Stimulated activated CD8-positive, alpha-beta memory T cell treated with anti-CD3 and anti-CD28 coated beads, Interleukin-12 subunit alpha, Interleukin-12 subunit beta, amount 100 ng/mL, for 4 hours (primary cell): Measurements from ENCODE around the gene ERICH6.

Experiments
- DNase-seq: peaks from one replicate; pipeline ENCODE4 v3.0.0-alpha.2; 2020; ENCODE audit warnings: low read depth

Gene ERICH6

DNA sequence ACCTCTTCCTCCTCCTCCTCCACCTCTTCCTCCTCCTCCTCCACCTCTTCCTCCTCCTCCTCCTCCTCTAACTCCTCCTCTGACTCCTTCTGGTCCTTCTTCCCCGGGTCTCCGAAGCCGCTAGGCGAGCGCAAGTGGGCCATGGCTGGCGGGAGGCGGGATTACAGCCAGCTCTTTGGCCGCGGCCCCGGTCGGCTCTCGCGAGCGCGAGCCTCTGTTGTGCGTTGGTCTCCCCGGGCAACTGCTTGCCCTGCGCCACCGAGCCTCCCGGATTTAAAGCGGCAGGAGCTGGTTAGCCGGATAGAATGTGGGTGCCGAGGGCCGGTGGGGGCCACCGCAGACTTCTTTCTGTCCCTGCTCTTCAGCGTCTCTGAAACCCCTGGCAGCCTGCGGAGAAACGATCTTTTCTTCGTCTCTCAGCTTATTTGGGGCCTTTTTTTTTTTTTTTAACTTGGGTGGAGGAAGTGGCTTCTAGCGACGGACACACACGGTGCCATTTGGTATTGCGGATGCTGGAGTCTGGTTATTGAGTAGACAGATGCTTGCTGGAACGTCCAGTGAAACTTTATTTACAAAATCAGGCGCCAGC lies at the start of gene ERICH6:
TSS of gene ERICH6 (minus strand) at position 165 of the 589 bp plus-strand sequence. CDS start at position 143, 22 bp downstream.
- peak; percentile 61 for DNase-seq

DNA sequence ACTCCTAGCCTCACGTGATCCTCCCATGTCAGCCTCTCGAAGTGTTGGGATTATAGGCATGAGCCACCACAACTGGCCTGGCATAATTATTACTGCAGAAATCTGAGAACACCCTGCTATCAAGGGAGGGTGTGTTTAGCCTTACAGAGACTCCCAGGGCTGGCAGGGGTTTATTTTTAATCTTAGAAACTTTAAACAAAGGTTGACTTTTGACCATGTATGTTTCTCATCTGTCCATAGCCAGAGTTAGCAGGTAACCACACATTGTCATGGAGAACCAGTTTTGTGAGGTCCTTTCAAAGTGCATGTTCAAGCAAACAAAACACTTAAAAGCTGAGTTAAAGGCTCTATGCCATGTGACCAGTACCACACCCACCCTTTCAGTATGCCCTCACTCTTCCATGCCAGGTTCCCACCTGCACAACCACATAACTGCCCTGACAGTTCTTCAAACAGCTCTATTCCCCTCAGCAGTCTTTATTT lies 48.1 kb upstream of the ERICH6 start:
- DNase-seq: no peak

DNA sequence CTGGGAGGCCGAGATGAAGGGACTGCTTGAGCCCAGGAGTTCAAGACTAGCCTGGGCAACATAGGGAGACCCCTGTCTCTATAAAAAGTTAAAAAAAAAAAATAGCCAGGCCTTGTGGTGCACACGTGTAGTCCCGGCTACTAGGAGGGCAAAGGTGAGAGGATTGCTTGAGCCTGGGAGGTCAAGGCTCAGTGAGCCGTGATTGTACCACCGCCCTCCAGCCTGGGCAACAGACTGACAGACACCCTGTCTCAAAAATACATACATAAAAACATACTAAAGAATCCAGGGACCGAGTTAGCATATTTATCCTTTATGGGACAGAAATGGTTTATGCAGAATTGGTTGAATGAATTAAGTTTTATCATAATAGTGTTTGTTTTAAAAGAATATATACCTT lies 45.5 kb upstream of the ERICH6 start:
- DNase-seq: no peak

DNA sequence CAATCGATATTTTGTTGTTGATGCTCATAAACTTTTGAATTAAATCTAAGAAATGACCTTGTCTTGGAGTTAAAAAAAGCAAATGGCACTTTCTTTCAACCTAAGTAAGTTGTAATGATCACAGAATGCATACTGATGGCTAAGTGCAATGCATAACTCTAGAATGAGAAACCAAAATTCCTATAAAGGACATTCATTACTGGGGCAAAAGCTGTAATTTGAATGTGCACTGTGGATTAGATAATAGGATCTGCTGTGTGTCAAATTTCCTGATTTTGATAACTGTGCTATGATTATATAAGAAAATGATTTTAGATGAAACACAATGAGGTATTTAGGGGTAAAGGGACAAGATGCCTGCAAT lies 44.9 kb upstream of the ERICH6 start:
- no peak for DNase-seq

DNA sequence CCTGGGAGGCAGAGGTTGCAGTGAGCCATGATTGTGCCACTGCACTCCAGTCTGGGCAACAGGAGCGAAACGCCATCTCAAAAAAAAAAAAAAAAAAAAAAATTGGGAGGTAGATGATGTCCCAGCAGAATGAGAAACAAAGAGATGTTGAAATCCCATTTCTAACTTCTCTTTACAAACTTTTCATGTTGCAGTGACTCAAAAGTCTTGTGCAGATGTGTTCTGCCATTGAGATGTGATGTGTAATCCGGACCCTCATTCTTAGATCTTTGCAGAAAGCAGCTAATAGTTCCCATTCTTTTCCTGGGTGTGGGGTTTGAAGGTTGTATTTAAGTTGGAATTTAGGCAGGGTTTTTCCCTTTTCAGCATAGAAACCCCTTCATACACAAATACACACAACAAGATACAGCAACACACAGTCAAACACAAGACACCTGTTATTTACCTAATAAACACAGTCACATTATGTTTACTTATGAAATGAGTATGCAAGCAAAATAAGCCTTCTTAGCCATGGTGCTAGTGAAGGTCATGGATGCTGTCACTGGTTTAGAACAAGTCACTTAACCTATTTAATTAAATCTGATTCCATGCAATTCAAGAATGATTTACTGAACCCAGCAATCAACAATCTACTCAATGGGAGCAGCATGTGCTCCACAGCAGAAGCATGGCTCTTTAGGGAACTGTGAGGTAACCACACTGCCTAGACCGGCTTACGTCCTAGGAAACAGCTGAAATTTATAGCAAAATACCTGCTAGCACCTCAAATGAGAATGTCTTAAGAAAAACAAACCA lies 44.4 kb upstream of the ERICH6 start:
- no peak for DNase-seq

DNA sequence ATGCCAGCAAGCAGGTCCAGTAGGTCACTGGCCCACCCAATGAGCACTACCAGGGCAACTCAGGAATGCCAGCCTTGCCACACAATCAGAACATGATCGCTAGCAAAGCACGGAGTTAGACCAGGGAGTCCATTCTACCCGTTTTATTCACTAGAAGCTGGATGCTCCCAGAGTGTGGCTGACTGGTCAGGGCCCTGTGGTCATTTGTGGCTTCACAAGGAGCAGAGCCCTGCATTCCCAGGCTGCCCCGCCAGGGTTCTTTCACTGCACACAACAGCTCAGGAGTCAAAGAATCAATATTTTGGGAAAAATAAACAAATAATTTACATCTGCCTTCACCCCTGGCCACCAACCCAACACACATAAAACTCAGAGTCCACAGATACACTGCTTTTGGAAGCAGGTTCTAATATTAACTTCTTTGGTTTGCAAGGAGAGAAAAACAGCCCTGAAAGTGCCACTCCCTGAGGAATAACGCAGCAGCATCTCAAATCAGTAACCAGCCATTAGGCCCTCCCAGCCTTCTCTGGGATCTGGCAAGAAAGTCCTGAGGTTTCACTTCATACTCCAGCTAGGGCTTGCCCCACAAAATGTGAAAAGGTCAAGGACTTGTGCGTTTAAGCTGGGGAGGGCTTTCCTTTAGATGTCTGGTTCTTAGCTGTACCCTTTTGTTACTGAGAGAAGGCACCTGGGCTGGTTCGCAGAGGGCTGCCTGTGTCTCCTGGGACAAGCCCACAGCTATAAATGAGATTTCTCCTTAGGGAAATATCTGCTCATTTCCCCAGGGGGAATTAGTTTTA lies 43.3 kb upstream of the ERICH6 start:
- no peak for DNase-seq

DNA sequence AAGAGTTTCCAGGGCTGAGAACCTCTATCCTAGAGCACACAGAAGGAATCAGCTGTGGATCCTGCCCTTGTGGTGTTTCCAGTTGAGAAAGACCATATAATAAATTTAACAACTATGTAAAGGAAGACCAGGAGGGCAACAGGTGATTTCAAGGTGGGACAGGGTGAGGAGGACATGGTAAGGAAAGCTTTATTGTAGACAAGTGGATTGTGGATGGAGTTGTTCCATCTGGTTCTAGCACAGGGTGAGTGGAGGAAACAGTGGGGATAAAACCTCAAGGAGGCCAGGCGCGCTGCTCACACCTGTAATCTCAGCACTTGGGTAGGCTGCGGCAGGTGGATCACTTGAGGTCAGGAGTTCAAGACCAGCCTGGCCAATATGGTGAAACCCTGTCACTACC lies 42.1 kb upstream of the ERICH6 start:
- DNase-seq: no peak

DNA sequence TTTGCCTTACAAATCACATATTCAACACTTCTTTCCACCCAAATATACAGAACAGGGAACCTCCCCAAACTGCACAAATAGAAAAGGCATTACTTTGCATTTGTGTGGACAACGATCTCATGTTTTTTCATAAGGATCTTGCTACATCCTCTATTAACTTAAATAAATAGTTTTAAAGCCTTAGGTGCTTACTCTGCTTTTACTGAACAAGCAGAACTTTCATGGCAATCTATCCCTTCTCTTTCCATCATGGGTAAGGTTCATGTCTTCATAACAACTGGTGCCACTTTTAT lies 41.1 kb upstream of the ERICH6 start:
- no peak for DNase-seq

DNA sequence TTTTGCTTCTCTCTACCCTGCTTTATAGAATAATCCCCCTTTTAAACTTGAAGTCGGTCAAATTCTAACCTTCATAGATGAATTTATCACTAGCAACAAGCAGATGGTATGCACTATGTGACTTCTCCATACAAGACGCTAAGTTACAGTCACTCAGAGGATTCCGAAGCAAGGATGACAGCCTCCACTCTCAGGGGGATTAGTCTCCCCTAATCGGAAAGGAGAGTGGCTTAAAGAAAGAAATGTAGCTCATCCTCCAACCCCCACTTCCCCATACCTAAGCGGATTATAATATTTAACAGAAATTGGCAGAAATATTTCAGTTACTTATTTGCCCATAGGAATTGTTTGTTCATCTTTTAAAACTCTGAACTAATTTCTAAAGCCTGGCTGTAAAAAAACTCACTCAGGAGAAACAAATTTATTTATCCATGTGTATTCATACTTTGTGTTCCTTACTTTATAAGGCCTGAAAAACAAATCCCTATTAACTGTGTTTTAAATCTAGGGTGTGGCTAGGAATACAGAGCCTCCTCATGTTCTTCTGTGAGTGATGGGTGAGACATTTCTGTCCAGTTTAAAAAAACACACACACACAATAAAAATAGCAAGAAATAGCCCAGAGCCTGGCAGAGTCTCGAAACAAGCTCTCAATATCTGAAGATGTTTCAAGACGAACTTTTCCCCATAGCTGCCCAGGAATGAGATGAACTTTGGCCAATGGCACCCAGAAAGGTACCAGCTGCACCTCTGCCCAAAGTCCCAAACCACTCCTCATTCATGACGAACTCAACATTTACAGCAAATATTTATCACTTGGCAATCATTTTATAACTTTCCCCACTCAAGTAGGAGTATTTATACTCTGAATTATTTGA lies 40.6 kb upstream of the ERICH6 start:
- DNase-seq: no peak

DNA sequence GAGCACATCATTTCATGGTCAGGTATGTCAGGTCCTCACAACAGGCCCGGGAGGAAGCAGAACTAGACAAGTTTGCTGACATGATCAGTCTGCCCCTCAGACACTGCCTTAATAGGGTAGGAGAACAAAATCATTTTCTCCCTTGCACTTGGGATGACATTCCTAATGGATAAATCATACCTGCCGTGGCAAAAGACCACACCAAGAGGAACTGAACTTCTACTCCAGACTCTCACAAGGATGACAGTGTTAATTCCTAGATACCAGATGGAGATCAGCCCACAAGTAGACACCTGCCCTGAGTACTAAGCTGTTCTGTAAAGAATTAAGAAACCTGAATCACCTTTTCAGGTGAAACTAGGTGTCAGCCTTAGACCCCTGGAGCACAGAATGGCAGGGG lies 39.8 kb upstream of the ERICH6 start:
- no peak for DNase-seq

DNA sequence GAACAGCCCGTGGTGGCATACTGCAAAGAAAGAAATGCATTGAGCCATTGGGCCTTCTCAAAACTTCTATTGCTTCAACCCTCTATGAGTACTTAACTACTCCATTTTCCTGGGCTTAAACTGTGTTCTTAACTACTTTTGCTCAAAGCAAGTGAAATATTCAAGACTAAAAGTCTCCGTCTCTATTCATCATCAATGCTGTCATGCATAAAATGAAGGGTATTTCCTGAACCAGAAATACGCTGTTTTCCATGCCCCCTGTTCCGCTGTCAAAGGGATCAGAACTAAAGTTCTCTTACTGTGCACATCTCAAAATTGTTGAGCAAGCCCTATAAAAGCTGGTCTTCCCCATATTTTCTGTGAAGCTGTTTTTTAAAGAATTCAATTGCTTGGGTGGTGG lies 39.0 kb upstream of the ERICH6 start:
- DNase-seq: no peak

DNA sequence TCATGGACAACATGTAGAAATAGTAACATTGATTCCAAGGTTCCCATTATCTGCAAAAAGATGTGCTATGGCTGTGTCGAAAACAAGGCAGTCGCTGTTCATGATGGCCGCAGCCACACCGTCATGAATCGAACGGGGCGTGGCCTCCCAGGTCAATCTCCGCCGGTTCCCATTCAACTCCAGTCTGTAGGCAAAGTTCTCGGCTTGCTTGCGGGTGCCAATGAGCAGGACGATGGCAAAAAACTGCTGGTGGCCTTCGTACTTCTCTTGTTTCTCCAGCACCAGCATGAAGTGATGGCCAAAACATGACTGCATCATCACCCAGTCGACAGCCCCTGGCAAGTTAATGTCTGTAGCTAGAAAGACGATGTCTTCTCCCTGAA lies 38.4 kb upstream of the ERICH6 start:
- DNase-seq: no peak

DNA sequence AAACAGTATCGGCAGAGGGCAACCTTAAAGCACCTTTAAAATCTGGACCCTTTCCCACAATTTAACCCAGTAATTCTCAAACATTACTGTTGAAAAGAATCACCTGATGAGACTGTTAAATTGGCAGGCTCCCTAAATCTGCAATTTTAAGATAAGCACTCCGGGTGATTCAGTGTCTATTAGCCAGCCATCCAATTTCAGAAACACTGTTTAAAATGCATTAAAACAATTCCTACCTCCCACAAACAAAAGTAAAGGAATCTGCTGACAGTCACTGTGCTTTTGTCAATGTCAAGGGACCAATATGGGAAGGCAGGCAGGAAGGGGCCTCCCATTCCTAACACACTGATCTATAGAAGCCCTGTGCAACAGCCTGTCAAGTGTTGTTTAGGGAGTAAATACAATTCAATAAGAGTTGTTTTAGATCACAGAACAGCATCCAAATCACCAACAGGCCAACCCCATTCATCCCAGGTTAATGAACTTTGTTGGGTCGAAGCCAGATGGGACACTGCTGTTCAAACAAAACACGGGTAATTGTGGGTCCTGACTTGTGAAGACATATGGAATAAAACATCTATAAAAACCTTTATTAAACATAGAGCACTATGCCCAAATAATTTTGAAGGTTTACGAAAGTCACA lies 37.9 kb upstream of the ERICH6 start:
- no peak for DNase-seq

DNA sequence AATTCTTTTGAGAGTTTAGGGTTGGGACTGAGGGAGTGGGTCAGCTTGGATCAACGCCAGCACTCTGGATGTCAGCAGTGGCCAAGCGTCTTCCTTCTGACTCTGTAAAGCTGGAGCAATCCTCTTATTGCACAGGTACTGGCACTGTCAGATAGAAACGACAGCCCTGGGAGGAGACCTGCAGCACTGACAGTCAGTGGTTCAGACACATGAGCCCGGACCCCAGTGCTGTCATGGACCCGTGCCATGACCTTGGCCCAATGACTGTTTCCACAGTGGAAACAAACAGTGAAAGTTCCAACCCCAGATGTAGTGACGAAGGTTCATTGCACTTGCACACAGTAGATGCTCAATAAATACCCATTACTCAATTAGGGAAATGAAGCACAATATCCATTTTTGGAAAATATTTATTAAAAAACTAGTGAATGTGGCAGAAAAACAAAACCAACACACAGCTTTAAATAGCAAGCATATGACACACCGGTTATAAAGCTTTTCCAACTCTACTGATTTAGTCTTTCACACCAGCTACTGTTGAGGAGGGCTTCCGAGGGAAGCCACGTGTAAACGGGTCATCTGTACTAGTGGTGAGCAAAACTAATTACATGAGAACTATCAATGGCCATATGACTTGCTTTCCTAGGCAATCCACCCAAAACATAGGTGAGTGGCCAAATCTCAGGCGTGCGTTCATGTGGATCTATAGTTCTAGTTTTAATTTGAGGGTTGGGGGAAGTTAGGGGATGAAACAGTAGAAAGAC lies 37.2 kb upstream of the ERICH6 start:
- no peak for DNase-seq

DNA sequence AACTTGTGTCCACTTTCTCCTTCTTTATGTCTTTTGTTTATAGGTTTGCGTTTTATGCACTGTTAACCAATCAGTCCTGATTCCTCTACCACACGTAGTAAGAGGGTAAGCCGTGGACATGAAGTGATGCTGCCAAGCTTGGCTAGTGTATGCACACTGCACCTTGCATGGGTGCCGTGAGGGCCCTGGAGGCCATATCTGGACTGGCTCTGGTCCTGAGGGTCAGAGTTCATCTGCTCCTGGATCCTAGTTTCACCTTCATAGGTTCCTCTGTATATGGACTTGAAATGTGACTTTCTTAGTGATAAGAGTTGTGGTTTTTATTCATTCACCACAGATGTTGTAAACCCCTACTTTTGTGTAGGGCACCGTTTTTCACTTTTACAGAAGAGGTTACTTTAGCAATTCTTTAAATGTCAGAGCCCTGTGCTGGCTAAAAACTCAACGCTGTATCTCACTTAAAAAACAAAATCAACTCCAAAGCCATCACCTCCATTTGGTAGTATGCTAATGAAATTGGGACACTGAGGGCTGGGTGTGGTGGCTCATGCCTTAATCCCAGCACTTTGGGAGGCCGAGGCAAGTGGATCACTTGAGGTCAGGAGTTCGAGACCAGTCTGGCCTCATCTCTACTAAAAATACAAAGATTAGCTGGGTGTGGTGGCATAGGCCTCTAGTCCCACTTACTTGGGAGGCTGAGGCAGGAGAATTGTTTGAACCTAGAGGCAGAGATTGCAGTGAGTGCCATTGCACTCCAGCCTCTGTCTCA lies 36.3 kb upstream of the ERICH6 start:
- no peak for DNase-seq

DNA sequence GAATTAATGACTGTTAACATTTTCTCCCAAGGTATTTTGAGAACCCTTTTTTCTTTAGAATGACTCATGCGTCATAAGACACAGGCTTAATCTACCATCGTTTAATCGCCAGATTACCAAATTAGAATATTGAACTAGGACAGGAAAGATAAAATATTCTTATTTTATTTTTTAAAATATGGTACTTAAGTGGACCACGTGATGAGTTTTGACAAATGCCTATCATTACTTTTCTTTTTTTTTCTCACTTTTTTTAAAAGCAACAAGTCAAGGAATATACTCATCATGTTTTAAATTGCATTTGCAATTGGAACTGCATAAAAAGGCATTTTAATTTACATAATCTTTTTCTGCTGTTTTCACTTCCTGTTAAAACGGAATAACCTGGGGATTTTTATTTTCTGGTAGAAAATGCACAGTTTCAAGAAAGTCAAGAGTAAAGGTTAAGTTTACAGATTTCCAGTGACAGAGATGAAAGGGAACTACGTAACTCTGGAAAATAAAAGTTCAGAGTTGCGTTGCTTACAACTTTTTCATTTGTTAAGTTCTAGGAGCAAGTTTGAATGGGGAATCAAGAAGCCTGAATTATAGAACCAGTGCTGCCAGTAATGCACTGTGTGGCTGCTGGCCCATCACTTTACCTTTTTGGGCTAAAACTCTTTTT lies 35.6 kb upstream of the ERICH6 start:
- DNase-seq: no peak

DNA sequence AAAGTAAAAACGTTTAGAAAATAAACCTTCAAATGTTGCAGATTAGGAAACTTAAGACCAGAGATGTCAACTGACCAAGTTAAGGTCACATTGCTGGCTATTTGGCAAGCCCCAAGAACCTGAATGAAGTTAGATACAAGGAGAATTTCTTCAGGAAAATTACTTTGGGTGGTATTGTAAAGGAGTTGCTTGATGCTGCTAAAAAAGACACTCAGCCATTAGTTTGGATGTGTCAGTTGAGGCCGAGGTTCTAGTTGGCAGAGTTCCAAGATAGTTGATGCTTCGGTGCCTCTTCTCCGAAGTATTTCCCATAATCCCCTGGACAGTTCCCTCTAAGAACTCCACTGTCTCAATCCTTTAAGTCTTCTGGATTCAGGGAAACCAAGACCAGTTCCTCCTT lies 35.0 kb upstream of the ERICH6 start:
- DNase-seq: no peak

DNA sequence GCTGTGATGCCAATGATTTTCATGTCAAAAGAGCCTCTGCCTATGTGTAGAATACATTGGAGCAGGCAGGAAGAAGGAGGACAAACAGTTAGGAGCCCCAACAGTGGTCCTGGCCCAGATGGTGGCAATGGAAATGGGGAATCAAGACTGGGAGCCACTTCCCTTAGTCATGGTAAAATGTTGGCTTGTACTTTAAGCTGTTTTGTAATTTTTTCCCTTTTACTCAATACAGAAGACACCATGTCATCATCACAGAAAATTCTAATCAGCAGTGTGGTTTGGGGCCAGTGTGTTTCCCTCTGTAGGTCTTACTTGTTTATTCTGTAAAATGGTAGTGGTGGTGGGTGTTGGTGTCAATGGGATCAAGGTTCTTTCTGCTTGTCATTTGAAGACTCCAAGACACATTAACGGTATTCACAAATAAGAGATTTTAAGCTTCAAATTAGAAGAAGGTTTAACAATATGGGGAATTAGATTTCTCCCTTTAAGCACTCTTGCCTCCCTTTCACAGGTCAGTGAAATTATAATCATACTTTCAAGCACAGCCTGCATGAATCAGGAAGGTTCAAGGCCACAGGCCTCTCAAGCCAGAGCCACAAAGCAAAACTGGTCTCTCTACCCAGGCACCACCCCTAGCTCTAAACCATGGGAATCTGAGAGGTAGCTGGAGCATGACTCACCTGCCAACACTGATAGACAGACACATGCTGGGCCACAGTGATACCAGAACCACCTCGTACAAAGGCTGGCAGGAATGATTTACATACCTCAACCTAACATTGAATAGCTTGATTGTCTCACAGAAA lies 34.4 kb upstream of the ERICH6 start:
- DNase-seq: no peak
